Fibroblast of skin of right biceps (primary cell): Measurements from ENCODE around the gene CNTN6.

ENCODE experiments used
- DNase-seq: peaks from one replicate; pipeline ENCODE4 v3.0.0-alpha.2; 2013

The CNTN6 gene

GRCh38 chr3:1092771-1093170 is at the start of gene CNTN6:
TSS of gene CNTN6 (plus strand) at chr3:1093024. CDS start at chr3:1148009, 54,985 bp downstream.
- DNase-seq: peak; percentile 50

- DNase-seq: no peak
Measured at GRCh38 chr3:1048558-1048957, 44.3 kb upstream of the CNTN6 start.

- DNase-seq: no peak
Measured at GRCh38 chr3:1055870-1056269, 37.0 kb upstream of the CNTN6 start.

DNA sequence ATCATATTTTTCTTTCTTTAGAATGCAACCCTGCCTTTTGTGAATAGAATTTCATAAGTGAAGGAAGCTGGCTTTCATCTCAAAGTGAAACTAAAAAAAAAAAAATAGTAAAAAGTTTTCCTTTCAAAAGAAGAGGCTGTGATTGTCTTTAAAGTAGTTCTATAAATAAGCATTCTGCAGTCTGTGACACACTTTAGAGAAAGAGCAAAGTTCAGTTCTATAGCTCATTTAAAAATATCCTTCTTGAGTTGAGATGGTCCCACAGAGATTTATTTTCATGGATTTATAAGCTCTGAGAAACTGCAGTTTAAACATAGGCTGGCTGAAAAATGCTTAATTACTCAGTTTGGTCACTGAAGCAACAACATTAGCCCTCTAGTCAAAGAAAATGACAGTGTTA is 36.1 kb upstream of the CNTN6 start:
- no peak for DNase-seq

- no peak for DNase-seq
Measured at GRCh38 chr3:1057436-1057835, 35.4 kb upstream of the CNTN6 start.

DNA sequence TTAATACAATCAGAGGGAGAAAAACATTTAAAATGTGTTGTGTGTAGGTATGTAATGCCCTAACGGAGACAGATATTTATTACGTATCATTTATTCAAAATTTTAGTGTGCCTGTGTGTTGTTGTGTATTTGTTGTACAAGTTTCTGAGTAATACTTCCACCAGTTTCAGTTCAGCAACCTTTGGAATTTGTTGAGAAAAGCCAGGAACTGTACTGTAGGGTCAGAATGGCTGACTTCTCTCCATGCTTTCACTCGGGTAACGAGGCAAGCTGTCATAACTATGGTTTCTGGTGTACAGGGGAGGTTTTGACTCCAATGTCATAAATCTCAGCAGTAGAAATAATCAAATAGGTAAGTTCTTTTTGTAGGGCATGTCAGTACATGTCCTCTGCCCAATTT is 23.8 kb upstream of the CNTN6 start:
- DNase-seq: no peak

DNA sequence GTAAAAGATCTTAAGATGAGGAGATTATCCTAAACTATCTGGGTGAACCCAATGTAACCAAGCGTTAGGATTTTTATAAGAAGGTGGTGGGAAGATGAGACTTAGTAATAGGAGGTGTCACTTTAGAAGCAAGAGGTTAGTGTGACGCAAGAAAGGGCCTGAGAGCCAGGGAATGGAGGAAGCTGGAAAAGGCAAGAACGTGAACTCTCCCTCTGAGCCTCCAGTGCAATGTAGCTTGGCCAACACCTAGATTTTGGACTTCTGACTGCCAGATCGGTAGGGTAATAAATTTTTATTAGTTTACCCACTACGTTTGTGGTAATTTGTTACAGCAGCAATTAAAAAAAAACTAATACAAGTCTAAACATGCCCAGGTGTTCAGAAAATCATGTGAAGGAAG is 20.8 kb upstream of the CNTN6 start:
- DNase-seq: no peak

- no peak for DNase-seq
Measured at GRCh38 chr3:1079662-1080061, 13.2 kb upstream of the CNTN6 start.

- peak; percentile 62 for DNase-seq
Measured at GRCh38 chr3:1082108-1082507, 10.7 kb upstream of the CNTN6 start.

DNA sequence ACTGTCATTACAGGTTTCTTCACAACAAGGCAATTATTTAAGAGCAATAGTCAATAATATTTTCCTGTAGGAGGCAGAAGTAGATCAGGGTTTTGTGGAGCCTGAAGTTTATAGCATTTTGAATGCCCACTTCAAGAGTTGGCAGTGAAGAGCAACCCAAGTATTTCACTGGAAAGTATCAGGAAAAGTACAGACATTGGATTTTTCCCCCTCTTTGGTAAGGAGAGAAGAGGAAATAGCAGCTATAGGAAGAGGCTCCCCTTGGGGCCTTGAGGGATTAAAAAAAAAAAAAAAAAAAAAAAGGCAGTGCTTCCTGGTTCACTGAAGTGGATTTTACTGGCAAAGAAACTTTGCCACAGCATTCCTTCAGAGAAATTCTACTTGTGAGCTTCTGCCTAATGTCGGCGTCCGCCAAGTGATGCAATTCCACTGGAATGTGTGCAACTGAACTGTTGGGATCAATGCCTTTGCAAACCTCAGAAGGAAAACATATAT is 5.7 kb upstream of the CNTN6 start:
- peak; percentile 98 for DNase-seq

DNA sequence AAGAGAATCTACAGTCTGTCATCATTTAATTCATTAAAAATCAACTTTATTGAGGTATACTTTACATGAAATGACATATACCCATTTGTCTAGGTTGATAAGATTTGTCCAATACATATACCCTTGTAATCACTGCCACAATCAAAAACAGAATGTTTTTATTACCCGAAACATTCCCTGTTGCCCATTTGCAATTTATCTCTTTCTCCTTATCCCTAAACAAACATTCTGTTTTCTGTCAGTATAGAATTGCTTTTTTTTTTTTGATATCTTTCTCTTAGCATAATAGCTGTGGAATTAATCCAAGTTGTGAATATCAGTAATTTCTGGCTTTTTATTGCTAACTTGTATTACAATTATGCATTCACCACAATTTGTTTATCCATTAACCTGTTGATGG is 4.3 kb upstream of the CNTN6 start:
- DNase-seq: no peak

DNA sequence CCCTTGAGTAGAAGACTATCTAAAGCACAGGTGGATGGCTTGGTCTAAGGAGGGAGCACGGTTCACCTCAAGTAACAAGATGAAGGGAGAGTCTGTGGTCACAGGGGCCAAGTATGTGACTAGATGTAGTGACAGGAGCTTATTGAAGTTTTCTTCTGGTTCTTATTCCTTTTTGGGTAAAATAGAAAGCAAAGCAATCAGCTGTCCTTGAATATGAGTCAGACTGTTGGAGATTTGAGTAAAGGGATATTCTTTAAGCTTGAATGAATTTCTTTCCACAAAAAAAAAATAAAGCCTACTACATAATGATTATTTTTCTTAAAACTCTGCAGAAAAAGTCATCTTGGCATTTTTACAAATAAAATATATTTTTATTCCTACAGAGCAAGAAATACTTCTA is 1.5 kb upstream of the CNTN6 start:
- peak; percentile 14 for DNase-seq

GRCh38 chr3:1092061-1092460 is 763 bp upstream of the CNTN6 start:
- no peak for DNase-seq

GRCh38 chr3:1093217-1093616 is 393 bp downstream of the CNTN6 start:
- no peak for DNase-seq

- peak; percentile 5 for DNase-seq
Measured at GRCh38 chr3:1103525-1103924, 10.7 kb downstream of the CNTN6 start.

GRCh38 chr3:1117843-1118473 is 25.1 kb downstream of the CNTN6 start:
- peak; percentile 59 for DNase-seq

- DNase-seq: no peak
Measured at GRCh38 chr3:1131166-1131565, 38.3 kb downstream of the CNTN6 start.

DNA sequence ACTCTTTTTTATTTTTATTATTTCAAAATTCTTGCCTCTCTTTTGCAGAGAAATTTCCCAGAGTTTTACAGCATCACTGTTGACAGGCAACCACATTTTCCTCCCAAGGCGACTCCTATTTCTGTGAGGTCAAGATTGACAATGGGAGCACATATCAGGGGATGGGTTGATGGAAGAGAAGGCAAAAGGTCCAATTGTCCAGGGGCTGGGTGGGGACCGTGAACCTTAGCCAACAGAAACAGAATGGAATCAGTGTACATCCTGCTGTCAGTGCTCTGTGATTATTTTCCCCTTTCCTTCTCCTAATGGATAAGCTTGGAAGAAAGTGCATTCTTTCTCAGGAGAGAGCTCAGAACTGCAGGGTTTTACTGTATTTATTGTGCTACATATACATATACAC is 42.4 kb downstream of the CNTN6 start:
- no peak for DNase-seq

DNA sequence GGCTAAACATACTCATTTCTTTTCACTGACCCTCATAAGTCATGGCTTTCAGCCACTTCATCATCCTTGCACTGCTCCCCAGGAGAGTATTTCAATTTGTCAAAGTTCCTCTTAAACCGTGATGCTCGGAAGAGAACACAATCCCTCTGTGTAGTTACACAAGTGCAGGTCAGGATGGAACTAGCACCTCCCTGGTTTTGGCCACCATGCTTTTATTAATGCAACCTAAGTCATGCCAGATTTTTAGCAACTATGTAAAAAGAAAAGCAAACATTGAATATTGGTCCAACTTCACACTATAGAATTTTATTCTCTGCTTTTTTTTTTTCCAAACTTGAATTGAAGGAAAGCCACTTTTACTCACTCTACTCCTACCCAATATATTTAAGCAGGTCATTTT is 45.2 kb downstream of the CNTN6 start:
- DNase-seq: no peak

DNA sequence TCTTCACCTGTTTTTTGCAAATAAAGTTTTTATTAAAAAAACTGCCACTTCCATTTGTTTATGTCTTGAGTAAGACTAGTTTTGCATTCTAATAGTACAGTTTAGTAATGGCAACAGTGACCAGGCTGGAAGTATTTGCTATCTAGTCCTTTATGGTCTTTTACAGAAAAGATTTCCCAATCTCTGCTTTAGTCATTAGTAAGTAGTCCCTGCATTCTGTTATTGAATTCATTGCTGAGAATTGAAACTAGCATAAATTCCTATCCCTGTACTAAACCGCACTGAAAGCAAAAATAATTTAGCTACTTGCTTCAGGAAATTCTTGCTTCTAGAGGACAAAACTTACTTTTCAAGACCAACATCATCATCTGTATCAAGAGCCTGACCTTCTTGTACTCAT is 46.2 kb downstream of the CNTN6 start:
- DNase-seq: peak; percentile 13

DNA sequence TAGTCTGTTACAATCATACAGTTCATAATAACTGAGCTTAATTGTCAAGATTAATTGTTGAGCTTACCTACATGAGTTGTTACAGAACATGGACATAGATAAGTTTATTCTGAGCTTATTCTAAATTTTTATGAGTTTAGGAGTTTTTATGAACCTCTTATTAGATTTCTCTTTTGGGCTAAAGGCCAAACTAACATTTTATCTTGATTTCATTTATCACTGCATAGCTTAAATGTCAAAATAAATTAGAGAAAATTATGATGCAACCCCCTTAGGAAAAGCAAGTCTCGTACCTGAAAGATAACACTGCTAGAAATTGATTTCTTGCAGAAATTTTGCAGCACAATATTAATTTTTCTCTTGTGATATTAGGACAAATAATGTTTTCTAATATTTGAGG is 54.5 kb downstream of the CNTN6 start:
- no peak for DNase-seq

DNA sequence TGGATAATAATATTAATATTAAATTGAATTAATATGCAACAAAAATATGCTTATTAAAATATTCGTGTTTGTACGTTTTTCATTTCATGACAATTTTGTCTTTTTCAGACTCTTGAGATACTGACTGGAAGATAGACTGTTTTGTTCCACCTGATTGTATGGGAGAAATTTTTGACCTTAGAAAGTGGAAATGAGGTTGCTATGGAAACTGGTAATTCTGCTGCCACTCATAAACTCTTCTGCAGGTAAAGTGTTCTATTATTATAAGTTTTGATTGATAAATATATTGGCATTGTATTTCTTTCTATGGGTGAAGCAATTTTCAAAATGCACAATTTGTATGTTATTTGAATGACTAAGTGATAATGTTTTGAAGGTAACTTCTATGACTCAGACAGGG is 55.0 kb downstream of the CNTN6 start:
- no peak for DNase-seq

GRCh38 chr3:1164101-1164500 is 71.3 kb downstream of the CNTN6 start:
- DNase-seq: no peak

DNA sequence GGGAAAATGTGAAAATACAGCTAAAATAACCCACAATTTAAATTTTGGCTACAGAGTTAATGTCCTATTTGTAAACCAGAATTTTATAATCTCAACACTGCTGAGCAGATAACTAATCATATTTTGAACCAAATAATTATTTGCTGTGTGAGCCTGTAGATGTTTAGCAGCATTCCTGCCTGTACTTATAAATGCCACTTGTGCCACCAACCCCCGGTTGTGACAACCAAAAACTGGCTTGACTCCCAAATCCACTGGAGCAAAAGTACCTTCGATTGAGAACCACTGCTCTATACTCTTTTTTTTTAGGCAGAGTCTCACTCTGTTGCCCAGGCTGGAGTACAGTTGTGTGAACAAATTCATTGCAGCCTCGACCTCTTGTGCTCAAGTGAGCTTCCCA is 78.5 kb downstream of the CNTN6 start:
- DNase-seq: no peak

GRCh38 chr3:1172644-1173043 is 79.8 kb downstream of the CNTN6 start:
- peak; percentile 28 for DNase-seq
